Activated CD4-positive, alpha-beta T cell treated with anti-CD3 and anti-CD28 coated beads for 36 hours (primary cell): ENCODE data around the gene LDLRAP1. TPM values are rescaled to one million over a fixed set of nuclear protein-coding genes. Genes with fewer than 3 reads are reported as not detected.

Source experiments
- ATAC-seq: fragments of 200-7000 bp; cut with Tn5 transposase; one replicate; pipeline ENCODE4 v1.10.0; 2021; ENCODE audit warnings: mild to moderate bottlenecking, moderate library complexity
- CTCF ChIA-PET: fragments of 350-600 bp; sonication (Branson Sonifier 250); formaldehyde crosslinking; loops from one replicate; lab custom pipeline; 2021; ENCODE audit warnings: antibody characterized with exemption; lab: Charles Lee
- POLR2A ChIA-PET: fragments of 350-600 bp; sonication (Branson Sonifier 250); formaldehyde crosslinking; loops from one replicate; lab custom pipeline; 2021; ENCODE audit warnings: antibody characterized with exemption, inconsistent platforms; lab: Charles Lee
- DNase-seq: peaks from one replicate; pipeline ENCODE4 v3.0.0-alpha.2; 2020
- H3K27ac Mint-ChIP-seq: one replicate; pipeline ENCODE4 v1.8.0; 2021; ENCODE audit warnings: mixed read lengths
- H3K27me3 Mint-ChIP-seq: one replicate; pipeline ENCODE4 v1.8.0; 2021; ENCODE audit warnings: mixed read lengths
- H3K36me3 Mint-ChIP-seq: one replicate; pipeline ENCODE4 v1.8.0; 2021; ENCODE audit warnings: low read depth, mixed read lengths
- H3K4me1 Mint-ChIP-seq: one replicate; pipeline ENCODE4 v1.8.0; 2021; ENCODE audit warnings: mixed read lengths
- H3K4me3 Mint-ChIP-seq: one replicate; pipeline ENCODE4 v1.8.0; 2021; ENCODE audit warnings: mild to moderate bottlenecking, moderate library complexity, mixed read lengths
- H3K9me3 Mint-ChIP-seq: one replicate; pipeline ENCODE4 v1.8.0; 2021; ENCODE audit warnings: low read depth, mixed read lengths
- intact Hi-C, 2 experiments: fragments of 100-400 bp; cut with DNase I in 1 of 2; cut with micrococcal nuclease in 1 of 2; formaldehyde crosslinking; loops; one replicate each; pipeline versions ENCODE4 v1.14.2 to v1.15.1; 2022 to 2024; cut with DNase I, micrococcal nuclease
- total RNA-seq, 2 experiments: library from RNA; stranded (reverse); gene quantifications; one replicate each; pipeline ENCODE4 v1.2.3, GENCODE V29; 2021

The LDLRAP1 gene
- total RNA-seq, 2 experiments from 2014 or later = 13.0 to 14.6 TPM

- no peaks in the 10 kb centered on the region for H3K27me3 Mint-ChIP-seq
- POLR2A ChIA-PET = no interaction called here
- CTCF ChIA-PET = interaction anchor here (1.0 to 1.3 kb wide), 4 partner anchors 11 to 84 kb away, joined by 3 read pairs; partner anchors contain the start of gene LDLRAP1
- ATAC-seq (no peak), DNase-seq (no peak)
- H3K27ac Mint-ChIP-seq = no peak overlapping the region
- H3K4me3 Mint-ChIP-seq = no peak overlapping the region
- intact Hi-C loops = loop anchor here in 1 of 2 experiments (10.0 kb wide), 1 partner anchor 120 kb away; no protein-coding TSS in a partner anchor
- H3K4me1 Mint-ChIP-seq = peaks cover 4% of the 10 kb centered on the region
- no peaks in the 10 kb centered on the region for H3K36me3 Mint-ChIP-seq
- H3K9me3 Mint-ChIP-seq = peaks cover 5% of the 10 kb centered on the region
These were observed 18.6 kb upstream of the LDLRAP1 start for GRCh38 chr1:25524568-25525360.

GRCh38 chr1:25525361-25525688 lies 18.1 kb upstream of the LDLRAP1 start:
- intact Hi-C loops = loop anchor here in 1 of 2 experiments (10.0 kb wide), 1 partner anchor 121 kb away; no protein-coding TSS in a partner anchor
- H3K9me3 Mint-ChIP-seq = peaks cover 5% of the 10 kb centered on the region
- POLR2A ChIA-PET = interaction anchor here (0.7 kb wide), 1 partner anchor 117 kb away, joined by 3 read pairs; no protein-coding TSS in a partner anchor
- CTCF ChIA-PET = interaction anchor here (1.0 to 1.3 kb wide), 3 partner anchors 11 to 25 kb away, joined by 3 read pairs; partner anchors contain the start of gene LDLRAP1
- DNase-seq (no peak), ATAC-seq (no peak)
- no peaks in the 10 kb centered on the region for H3K27me3 Mint-ChIP-seq
- H3K36me3 Mint-ChIP-seq = no peaks in the 10 kb centered on the region
- no peak overlapping the region for H3K27ac Mint-ChIP-seq
- peaks cover 4% of the 10 kb centered on the region for H3K4me1 Mint-ChIP-seq
- H3K4me3 Mint-ChIP-seq = no peak overlapping the region

- Mint-ChIP-seq H3K9me3 (peaks cover 5% of the 10 kb centered on the region), H3K27ac (no peak overlapping the region), H3K4me3 (no peak overlapping the region), H3K27me3 (no peaks in the 10 kb centered on the region), H3K36me3 (no peaks in the 10 kb centered on the region), H3K4me1 (no peaks in the 10 kb centered on the region)
- DNase-seq = no peak
- ChIA-PET POLR2A (no interaction called here), CTCF (interaction anchor here (1.2 kb wide), 1 partner anchor 42 kb away, joined by 3 read pairs; no protein-coding TSS in a partner anchor)
- intact Hi-C loops = loop anchor here in 1 of 2 experiments (10.0 kb wide), 1 partner anchor 122 kb away; no protein-coding TSS in a partner anchor
- ATAC-seq = no peak
These were observed 16.7 kb upstream of the LDLRAP1 start for GRCh38 chr1:25526753-25527152.

GRCh38 chr1:25527226-25527846 lies 16.1 kb upstream of the LDLRAP1 start:
- intact Hi-C loops = loop anchor here in 1 of 2 experiments (10.0 kb wide), 1 partner anchor 123 kb away; no protein-coding TSS in a partner anchor
- no peak overlapping the region for H3K4me3 Mint-ChIP-seq
- ATAC-seq (no peak), DNase-seq (no peak)
- POLR2A ChIA-PET = no interaction called here
- H3K4me1 Mint-ChIP-seq = no peaks in the 10 kb centered on the region
- H3K27ac Mint-ChIP-seq = no peak overlapping the region
- H3K9me3 Mint-ChIP-seq = peaks cover 5% of the 10 kb centered on the region
- no peaks in the 10 kb centered on the region for H3K36me3 Mint-ChIP-seq
- no peaks in the 10 kb centered on the region for H3K27me3 Mint-ChIP-seq
- CTCF ChIA-PET = interaction anchor here (1.2 kb wide), 1 partner anchor 42 kb away, joined by 3 read pairs; no protein-coding TSS in a partner anchor

GRCh38 chr1:25527946-25528595 lies 15.3 kb upstream of the LDLRAP1 start:
- ChIA-PET CTCF (interaction anchor here (0.6 kb wide), 3 partner anchors 26 to 140 kb away, joined by 3 read pairs; no protein-coding TSS in a partner anchor), POLR2A (no interaction called here)
- Mint-ChIP-seq H3K9me3 (peaks cover 5% of the 10 kb centered on the region), H3K27ac (no peak overlapping the region), H3K4me3 (no peak overlapping the region), H3K36me3 (no peaks in the 10 kb centered on the region), H3K4me1 (no peaks in the 10 kb centered on the region), H3K27me3 (no peaks in the 10 kb centered on the region)
- no peak for DNase-seq
- intact Hi-C loops = loop anchor here in 1 of 2 experiments (10.0 kb wide), 1 partner anchor 123 kb away; no protein-coding TSS in a partner anchor
- ATAC-seq = no peak

GRCh38 chr1:25528881-25529517 lies 14.4 kb upstream of the LDLRAP1 start:
- Mint-ChIP-seq H3K27ac (no peak overlapping the region), H3K4me3 (no peak overlapping the region), H3K9me3 (peaks cover 5% of the 10 kb centered on the region), H3K4me1 (no peaks in the 10 kb centered on the region), H3K27me3 (no peaks in the 10 kb centered on the region), H3K36me3 (no peaks in the 10 kb centered on the region)
- DNase-seq (no peak), ATAC-seq (no peak)
- intact Hi-C loops = loop anchor here in 1 of 2 experiments (10.0 kb wide), 1 partner anchor 124 kb away; no protein-coding TSS in a partner anchor
- ChIA-PET POLR2A (no interaction called here), CTCF (interaction anchor here (0.6 to 0.7 kb wide), 3 partner anchors 11 to 140 kb away, joined by 3 read pairs; no protein-coding TSS in a partner anchor)

- DNase-seq (no peak), ATAC-seq (no peak)
- Mint-ChIP-seq H3K27me3 (no peaks in the 10 kb centered on the region), H3K4me1 (no peaks in the 10 kb centered on the region), H3K27ac (no peak overlapping the region), H3K4me3 (no peak overlapping the region), H3K9me3 (peaks cover 5% of the 10 kb centered on the region), H3K36me3 (no peaks in the 10 kb centered on the region)
- intact Hi-C loops = loop anchor here in 1 of 2 experiments (10.0 kb wide), 1 partner anchor 125 kb away; no protein-coding TSS in a partner anchor
- ChIA-PET POLR2A (no interaction called here), CTCF (interaction anchor here (0.7 kb wide), 1 partner anchor 10 kb away, joined by 3 read pairs; no protein-coding TSS in a partner anchor)
These were observed 13.8 kb upstream of the LDLRAP1 start for GRCh38 chr1:25529518-25530185.

GRCh38 chr1:25530186-25531081 lies 13.0 kb upstream of the LDLRAP1 start:
- H3K27ac Mint-ChIP-seq = no peak overlapping the region
- H3K36me3 Mint-ChIP-seq = no peaks in the 10 kb centered on the region
- POLR2A ChIA-PET = no interaction called here
- H3K4me3 Mint-ChIP-seq = no peak overlapping the region
- ATAC-seq (no peak), DNase-seq (no peak)
- no peaks in the 10 kb centered on the region for H3K27me3 Mint-ChIP-seq
- peaks cover 5% of the 10 kb centered on the region for H3K9me3 Mint-ChIP-seq
- no peaks in the 10 kb centered on the region for H3K4me1 Mint-ChIP-seq
- intact Hi-C loops = no loop called here
- CTCF ChIA-PET = interaction anchor here (0.5 kb wide), 1 partner anchor 78 kb away, joined by 3 read pairs; no protein-coding TSS in a partner anchor

GRCh38 chr1:25531082-25531461 lies 12.3 kb upstream of the LDLRAP1 start:
- Mint-ChIP-seq H3K4me1 (no peaks in the 10 kb centered on the region), H3K4me3 (no peak overlapping the region), H3K27ac (no peak overlapping the region), H3K9me3 (peaks cover 3% of the 10 kb centered on the region), H3K27me3 (no peaks in the 10 kb centered on the region), H3K36me3 (no peaks in the 10 kb centered on the region)
- ChIA-PET POLR2A (no interaction called here), CTCF (no interaction called here)
- intact Hi-C loops = no loop called here
- no peak for ATAC-seq
- DNase-seq = no peak
